Upper lobe of left lung (tissue), 6 donors: ENCODE data around the gene DNAAF9. TPM values are rescaled to one million over a fixed set of nuclear protein-coding genes. Genes with fewer than 3 reads are reported as not detected.
"Not testable (repeated sequence)": the region's sequence is repeated elsewhere in the genome, so short reads cannot be mapped to it uniquely, and the experiment has no call there.

Experiments used
- ATAC-seq, 2 donors: fragments of 200-7000 bp; cut with Tn5 transposase; one replicate each; pipeline ENCODE4 v1.9.1; 2022; ENCODE audit warnings: mild to moderate bottlenecking in 2 of 2, moderate library complexity in 2 of 2; ENCODE audit not compliant: low FRiP score in 2 of 2
- DNase-seq, 2 donors: peaks; one replicate each; pipeline ENCODE4 v3.0.0-alpha.2; 2019 to 2020
- H3K27ac ChIP-seq, 4 donors: fragments of 200-600 bp; sonication (generic); one replicate each; pipeline ENCODE4 v1.5.1; 2016 to 2019
- H3K27me3 ChIP-seq, 4 donors: fragments of 200-600 bp; sonication (generic); one replicate each; pipeline ENCODE4 v1.5.1; 2017 to 2019
- H3K36me3 ChIP-seq, 4 donors: fragments of 200-600 bp; sonication (generic); one replicate each; pipeline ENCODE4 v1.5.1; 2016 to 2019
- H3K4me1 ChIP-seq, 4 donors: fragments of 200-600 bp; sonication (generic); one replicate each; pipeline ENCODE4 v1.5.1; 2018 to 2019
- H3K4me3 ChIP-seq, 4 donors: fragments of 200-600 bp; sonication (generic); one replicate each; pipeline ENCODE4 v1.5.1; 2017 to 2019; ENCODE audit warnings: mild to moderate bottlenecking in 2 of 4, moderate library complexity in 1 of 4
- H3K9me3 ChIP-seq, 4 donors: fragments of 200-600 bp; sonication (generic); one replicate each; pipeline ENCODE4 v1.5.1; 2018 to 2019
- CTCF ChIP-seq, 6 experiments: fragments of 450-650 bp in 4 of 6; fragments of 200-600 bp in 2 of 6; sonication (generic) in 2 of 6; IDR thresholded peaks; one replicate each; pipeline ENCODE4 v1.5.1; 2016 to 2019; ENCODE audit warnings: antibody characterized with exemption in 6 of 6
- EP300 ChIP-seq, 4 donors: sonication (generic); formaldehyde crosslinking; IDR thresholded peaks; one replicate each; pipeline ENCODE4 v1.5.1; 2017; ENCODE audit warnings: antibody characterized with exemption in 4 of 4, control low read depth in 2 of 4
- POLR2A ChIP-seq, 4 donors: fragments of 450-650 bp; IDR thresholded peaks; one replicate each; pipeline ENCODE4 v1.5.1; 2016 to 2017; ENCODE audit warnings: antibody characterized with exemption in 4 of 4, mild to moderate bottlenecking in 2 of 4
- POLR2AphosphoS5 ChIP-seq, 2 donors: sonication (generic); formaldehyde crosslinking; IDR thresholded peaks; one replicate each; pipeline ENCODE4 v1.5.1; 2017; ENCODE audit warnings: antibody characterized with exemption in 2 of 2
- WGBS, 2 donors: methylation state at CpG; one replicate each; pipeline ENCODE4 v1.1.5; 2017 to 2018; 5-methylcytosine and 5-hydroxymethylcytosine counted together
- total RNA-seq, 6 donors: library from RNA; depleted of rRNA in 4 of 6; stranded (reverse); fragments of >200 nt in 4 of 6; gene quantifications; one replicate each; pipeline versions ENCODE4 v1.1.0 to v1.2.1, GENCODE V29; 2016 to 2021
- donor health status: DM: no; HTN: no; CAD: no; lungs with moderate emphysema.
- donor health status: DM: no; HTN: yes; CAD: no; lungs with severe emphysema.

The DNAAF9 gene
- total RNA-seq, 6 donors from 2014 or later, result 17.6 to 45.1 (median 23.7) TPM

DNA sequence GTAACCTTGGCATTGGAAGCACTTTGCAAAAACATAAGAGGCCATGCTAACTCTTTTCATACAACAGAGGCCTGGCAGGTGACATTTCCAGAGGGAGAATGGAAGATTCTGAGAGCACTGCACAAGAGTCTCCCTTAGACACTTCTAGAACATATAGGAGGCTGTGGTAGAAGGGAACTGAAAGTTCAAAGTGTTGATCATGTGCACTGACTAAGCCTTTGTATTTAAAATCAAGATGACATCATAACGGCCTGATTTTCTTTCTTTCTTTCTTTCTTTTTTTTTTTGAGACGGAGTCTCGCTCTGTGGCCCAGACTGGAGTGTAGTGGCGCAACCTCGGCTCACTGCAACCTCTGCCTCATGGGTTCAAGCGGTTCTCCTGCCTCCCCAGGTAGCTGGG lies 26.8 kb upstream of the DNAAF9 start:
- Histone ChIP-seq H3K36me3 (no peaks in the 10 kb centered on the region), H3K4me3 (no peak overlapping the region), H3K4me1 (no peaks in the 10 kb centered on the region), H3K27ac (no peak overlapping the region), H3K27me3 (no peaks in the 10 kb centered on the region), H3K9me3 (no peaks in the 10 kb centered on the region)
- TF ChIP-seq POLR2AphosphoS5 (IDR thresholded peaks at IDR 0.05) (no peak), CTCF (IDR thresholded peaks at IDR 0.05) (no peak), POLR2A (IDR thresholded peaks at IDR 0.05) (no peak)
- DNase-seq, result no peak
- WGBS, 2 donors, result 85 to 89% methylated on average over 6 of the region's 6 CpGs
- ATAC-seq, result peak in 1 of 2 donors; percentile 38

- 70 to 74% methylated on average over 3 of the region's 3 CpGs for WGBS, 2 donors
- TF ChIP-seq POLR2AphosphoS5 (IDR thresholded peaks at IDR 0.05) (no peak), CTCF (IDR thresholded peaks at IDR 0.05) (no peak)
- DNase-seq (no peak), ATAC-seq (no peak)
- Histone ChIP-seq H3K4me1 (no peaks in the 10 kb centered on the region), H3K4me3 (no peak overlapping the region), H3K36me3 (no peaks in the 10 kb centered on the region), H3K27ac (no peak overlapping the region), H3K9me3 (no peaks in the 10 kb centered on the region), H3K27me3 (no peaks in the 10 kb centered on the region)
These were observed 26.3 kb upstream of the DNAAF9 start for GRCh38 chr20:3433744-3434143.

DNA sequence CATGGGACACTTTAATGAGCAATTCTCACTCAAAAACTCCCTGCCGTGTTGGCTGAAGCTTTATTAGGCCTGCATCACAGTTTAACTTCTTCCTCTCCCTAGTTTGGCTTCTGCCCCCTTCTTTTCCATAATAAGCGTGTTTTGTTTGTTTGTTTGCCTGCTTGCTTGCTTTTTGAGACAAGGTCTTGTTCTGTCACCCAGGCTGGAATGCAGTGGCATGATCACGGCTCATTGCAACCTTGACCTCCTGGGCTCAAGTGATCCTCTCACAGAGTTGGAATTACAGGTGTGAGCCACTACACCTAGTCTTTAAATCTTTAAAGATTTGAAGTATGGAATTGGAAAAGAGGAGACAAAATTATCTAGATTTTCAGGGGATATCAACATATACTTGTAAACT lies 25.4 kb upstream of the DNAAF9 start:
- H3K36me3 ChIP-seq, result no peaks in the 10 kb centered on the region
- no peak for ATAC-seq
- H3K4me3 ChIP-seq, result no peak overlapping the region
- TF ChIP-seq POLR2AphosphoS5 (IDR thresholded peaks at IDR 0.05) (no peak), EP300 (IDR thresholded peaks at IDR 0.05) (no peak), CTCF (IDR thresholded peaks at IDR 0.05) (no peak), POLR2A (IDR thresholded peaks at IDR 0.05) (no peak)
- WGBS, 2 donors, result 79 to 81% methylated on average over 3 of the region's 3 CpGs
- no peaks in the 10 kb centered on the region for H3K4me1 ChIP-seq
- H3K9me3 ChIP-seq, result no peaks in the 10 kb centered on the region
- no peaks in the 10 kb centered on the region for H3K27me3 ChIP-seq
- DNase-seq, result no peak
- H3K27ac ChIP-seq, result no peak overlapping the region

- WGBS, 2 donors, result 92 to 95% methylated on average over 4 of the region's 4 CpGs
- TF ChIP-seq CTCF (IDR thresholded peaks at IDR 0.05) (no peak), POLR2AphosphoS5 (IDR thresholded peaks at IDR 0.05) (no peak), EP300 (IDR thresholded peaks at IDR 0.05) (no peak), POLR2A (IDR thresholded peaks at IDR 0.05) (no peak)
These were observed 23.6 kb upstream of the DNAAF9 start for GRCh38 chr20:3431109-3431508.

DNA sequence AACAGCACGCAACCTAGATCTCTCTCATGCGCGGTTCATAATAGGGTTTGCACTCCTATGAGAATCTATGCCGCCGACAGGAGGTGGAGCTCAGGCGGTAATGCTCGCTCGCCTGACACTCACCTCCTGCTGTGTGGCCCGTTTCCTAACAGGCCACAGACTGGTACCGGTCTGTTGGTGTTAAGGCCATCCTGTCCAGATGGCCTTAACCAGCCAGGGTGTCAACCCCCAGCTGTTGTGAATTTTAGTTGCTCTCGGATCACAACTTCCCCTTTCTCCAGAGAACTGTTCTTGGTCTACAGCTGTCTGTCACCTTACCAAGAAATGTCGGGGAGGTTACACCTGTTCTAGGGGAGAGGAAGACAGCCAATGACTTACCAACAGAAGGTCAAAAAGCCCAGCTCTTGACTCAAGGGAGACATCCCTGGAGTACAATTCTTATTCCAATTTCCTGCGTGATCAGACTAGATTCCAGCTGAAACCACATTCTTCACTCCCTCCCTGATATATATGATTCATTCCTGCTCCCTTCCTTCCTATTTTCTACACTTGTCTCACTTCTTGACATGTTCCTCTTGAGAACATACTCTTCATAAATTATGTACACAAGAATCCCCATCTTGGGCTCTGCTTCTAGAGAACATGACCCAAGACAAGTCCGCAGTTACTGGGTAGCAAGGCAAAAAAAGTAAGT lies 23.1 kb upstream of the DNAAF9 start:
- DNase-seq (peak in 1 of 2 donors; percentile 40), ATAC-seq (peak in 1 of 2 donors; percentile 75)
- no peaks in the 10 kb centered on the region for H3K27me3 ChIP-seq
- peak overlapping the region in 3 of 4 donors; percentile 7 to 57 (median 49) for H3K27ac ChIP-seq
- H3K36me3 ChIP-seq, result no peaks in the 10 kb centered on the region
- 67 to 74% methylated on average over 14 of the region's 14 CpGs for WGBS, 2 donors
- H3K4me3 ChIP-seq, result no peak overlapping the region
- H3K9me3 ChIP-seq, result no peaks in the 10 kb centered on the region
- TF ChIP-seq POLR2A (IDR thresholded peaks at IDR 0.05), result peak in 1 of 4 donors; percentile 22
- no peak for TF ChIP-seq CTCF (IDR thresholded peaks at IDR 0.05)
- no peaks in the 10 kb centered on the region for H3K4me1 ChIP-seq

More at GRCh38 chr20:3431109-3431508, 23.6 kb upstream of the DNAAF9 start:
- no peaks in the 10 kb centered on the region for H3K27me3 ChIP-seq
- H3K9me3 ChIP-seq, result no peaks in the 10 kb centered on the region
- no peak overlapping the region for H3K4me3 ChIP-seq
- H3K36me3 ChIP-seq, result no peaks in the 10 kb centered on the region
- no peak for ATAC-seq
- peak overlapping the region in 3 of 4 donors; percentile 7 to 50 (median 49) for H3K27ac ChIP-seq
- H3K4me1 ChIP-seq, result no peaks in the 10 kb centered on the region
- no peak for DNase-seq

DNA sequence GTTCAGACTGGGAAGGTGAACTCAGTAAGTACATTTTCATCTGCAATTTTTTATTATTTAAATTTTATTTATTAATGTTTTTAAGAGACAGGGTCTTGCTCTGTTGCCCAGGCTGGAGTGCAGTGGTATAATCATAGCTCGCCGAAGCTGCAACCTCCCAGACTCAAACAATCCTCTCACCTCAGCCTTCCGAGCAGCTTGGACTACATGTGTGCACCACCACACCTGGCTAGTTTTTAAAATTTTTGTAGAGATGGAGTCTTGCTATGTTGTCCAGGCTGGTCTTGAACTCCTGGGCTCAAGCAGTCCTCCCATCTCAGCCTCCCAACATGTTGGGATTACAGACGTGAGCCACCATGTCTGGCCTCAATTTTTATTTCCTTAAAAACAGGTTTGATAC lies 19.3 kb upstream of the DNAAF9 start:
- not testable (repeated sequence) for DNase-seq, H3K27ac ChIP-seq, H3K4me3 ChIP-seq, H3K27me3 ChIP-seq, H3K36me3 ChIP-seq, ATAC-seq, H3K4me1 ChIP-seq, H3K9me3 ChIP-seq
- 63 to 88% methylated on average over 4 of the region's 4 CpGs for WGBS, 2 donors
